RWPE2 (cell line): ENCODE data around the gene CASP4.

Experiments used
- ATAC-seq: fragments of 200-7000 bp; cut with Tn5 transposase; 3 replicates; pipeline ENCODE4 v1.9.1; 2021; ENCODE audit warnings: low read depth
- DNase-seq: peaks from one replicate; pipeline ENCODE4 v3.0.0-alpha.2; 2020; ENCODE audit warnings: low spot score
- H3K27ac ChIP-seq: fragments of 450-650 bp; 2 replicates; pipeline ENCODE4 v1.5.1; 2017; ENCODE audit warnings: mild to moderate bottlenecking; ENCODE audit not compliant: poor library complexity, severe bottlenecking
- H3K27me3 ChIP-seq: fragments of 250-450 bp; sonication (Bioruptor Pico); 2 replicates; pipeline ENCODE4 v1.5.1; 2021; ENCODE audit warnings: mild to moderate bottlenecking, moderate library complexity; ENCODE audit not compliant: insufficient read depth, poor library complexity, severe bottlenecking
- H3K36me3 ChIP-seq: fragments of 250-450 bp; sonication (Bioruptor Pico); 2 replicates; pipeline ENCODE4 v1.5.1; 2020; ENCODE audit warnings: low read depth, mild to moderate bottlenecking, moderate library complexity
- H3K4me1 ChIP-seq: fragments of 250-450 bp; sonication (Bioruptor Pico); 2 replicates; pipeline ENCODE4 v1.5.1; 2021; ENCODE audit warnings: mild to moderate bottlenecking, moderate library complexity; ENCODE audit not compliant: insufficient read depth, poor library complexity, severe bottlenecking
- H3K4me3 ChIP-seq: fragments of 250-450 bp; sonication (Bioruptor Pico); 2 replicates; pipeline ENCODE4 v1.5.1; 2021; ENCODE audit warnings: mild to moderate bottlenecking, moderate library complexity; ENCODE audit not compliant: severe bottlenecking
- H3K9me3 ChIP-seq: fragments of 250-450 bp; sonication (Bioruptor Pico); 2 replicates; pipeline ENCODE4 v1.5.1; 2021; ENCODE audit warnings: mild to moderate bottlenecking, moderate library complexity; ENCODE audit not compliant: severe bottlenecking
- CTCF ChIP-seq: fragments of 450-650 bp; IDR thresholded peaks from one replicate; pipeline ENCODE4 v1.5.1; 2017; ENCODE audit warnings: mild to moderate bottlenecking, moderate library complexity; ENCODE audit not compliant: poor library complexity, severe bottlenecking

Gene CASP4

GRCh38 chr11:104968355-104968855 lies at the start of gene CASP4:
Gene CASP4, minus strand, starts transcription at chr11:104968574. Its CDS starts 49 bp downstream, at chr11:104968525.
- Histone ChIP-seq H3K4me1 (peaks cover 27% of the 10 kb centered on the region), H3K27ac (peak within 1 kb of the TSS; percentile 89), H3K4me3 (peak within 1 kb of the TSS; percentile 48), H3K9me3 (no peaks in the 10 kb centered on the region), H3K27me3 (no peaks in the 10 kb centered on the region), H3K36me3 (peaks cover 22% of the 10 kb centered on the region)
- DNase-seq (no peak), ATAC-seq (peak; percentile 76)
- TF ChIP-seq CTCF: no peak

DNA sequence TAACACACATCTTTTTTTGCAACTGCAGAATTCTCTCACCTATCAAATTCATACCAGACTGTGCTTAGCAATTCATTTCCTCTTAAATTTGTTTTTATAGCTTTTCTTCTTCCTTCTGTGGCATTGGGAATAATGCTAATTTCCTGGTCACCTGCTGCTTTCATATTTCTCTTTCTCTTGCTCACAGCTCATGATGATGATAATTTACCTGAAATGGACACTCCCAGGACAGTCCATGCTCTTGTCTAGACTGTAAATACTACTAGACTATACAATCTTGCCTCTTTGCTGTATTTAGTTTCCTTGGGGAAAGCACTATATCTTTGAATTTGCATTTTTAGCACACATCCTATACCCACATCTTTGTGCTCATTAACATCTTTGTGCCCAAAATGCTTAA lies 39.1 kb upstream of the CASP4 start:
- Histone ChIP-seq H3K9me3 (no peaks in the 10 kb centered on the region), H3K4me1 (no peaks in the 10 kb centered on the region), H3K27me3 (no peaks in the 10 kb centered on the region), H3K4me3 (no peak overlapping the region), H3K36me3 (no peaks in the 10 kb centered on the region), H3K27ac (no peak overlapping the region)
- no peak for TF ChIP-seq CTCF
- DNase-seq: no peak
- no peak for ATAC-seq

DNA sequence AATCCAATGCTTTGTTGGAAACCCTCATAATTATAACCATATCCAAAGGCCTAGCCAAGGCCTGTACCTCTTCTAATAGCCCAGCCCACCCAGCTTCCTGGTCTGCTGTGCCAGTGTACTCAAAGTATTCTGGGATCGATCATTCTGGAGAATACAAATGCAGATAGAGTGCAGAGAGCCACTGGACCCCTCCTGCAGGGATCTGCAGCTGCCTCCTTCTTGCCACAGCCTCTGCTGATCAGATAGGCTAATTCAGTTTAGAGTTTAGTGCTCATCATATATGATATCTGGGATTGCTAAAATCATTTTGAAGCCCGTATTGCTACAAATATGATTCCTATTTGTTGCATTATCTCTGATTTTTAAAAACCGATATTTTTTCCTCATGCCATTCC lies 37.1 kb upstream of the CASP4 start:
- Histone ChIP-seq H3K27ac (no peak overlapping the region), H3K27me3 (no peaks in the 10 kb centered on the region), H3K4me1 (no peaks in the 10 kb centered on the region), H3K9me3 (no peaks in the 10 kb centered on the region), H3K36me3 (no peaks in the 10 kb centered on the region), H3K4me3 (no peak overlapping the region)
- ATAC-seq (no peak), DNase-seq (no peak)
- no peak for TF ChIP-seq CTCF

DNA sequence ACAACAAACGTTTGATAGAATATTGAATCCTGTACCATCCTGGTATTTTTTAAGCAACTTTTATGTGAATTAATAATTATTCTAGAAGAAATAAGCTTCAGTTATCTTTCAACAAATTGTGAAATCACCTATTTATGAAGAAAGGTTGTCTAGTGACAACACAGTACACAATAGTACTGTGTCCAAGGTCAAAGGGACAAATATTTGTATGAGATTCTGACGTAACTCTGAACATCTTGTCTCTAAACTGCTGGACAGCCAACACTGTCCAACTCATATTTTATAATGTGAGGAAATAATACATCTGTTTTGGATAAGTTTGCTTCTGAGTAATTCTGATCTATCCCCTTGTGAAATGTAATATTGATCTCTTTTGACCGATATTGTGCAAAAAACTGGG lies 35.6 kb upstream of the CASP4 start:
- H3K27me3 ChIP-seq: no peaks in the 10 kb centered on the region
- no peak overlapping the region for H3K27ac ChIP-seq
- no peak for DNase-seq
- H3K4me3 ChIP-seq: no peak overlapping the region
- no peak for TF ChIP-seq CTCF
- no peaks in the 10 kb centered on the region for H3K36me3 ChIP-seq
- no peak for ATAC-seq
- H3K9me3 ChIP-seq: no peaks in the 10 kb centered on the region
- H3K4me1 ChIP-seq: no peaks in the 10 kb centered on the region

DNA sequence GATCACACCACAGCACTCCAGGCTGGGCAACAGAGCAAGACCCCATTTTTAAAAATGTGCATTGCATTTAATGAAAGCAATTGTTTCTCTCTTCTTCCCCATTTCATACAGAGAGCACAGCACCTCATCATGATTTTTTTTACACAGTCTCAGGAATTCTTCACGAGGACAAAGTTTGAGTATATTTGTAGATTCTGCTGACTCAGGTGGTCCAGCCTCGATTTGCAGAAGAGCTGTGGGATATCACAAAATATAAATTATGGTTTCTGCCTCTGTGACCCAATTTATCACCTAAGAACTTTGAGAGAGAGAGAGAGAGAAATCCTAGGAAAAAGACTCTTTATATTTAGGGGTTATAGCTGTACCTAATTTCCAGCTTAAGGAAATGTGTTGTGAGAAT lies 34.8 kb upstream of the CASP4 start:
- no peak for ATAC-seq
- TF ChIP-seq CTCF: no peak
- no peaks in the 10 kb centered on the region for H3K27me3 ChIP-seq

More for the DNA sequence above, 34.8 kb upstream of the CASP4 start:
- no peaks in the 10 kb centered on the region for H3K9me3 ChIP-seq
- no peaks in the 10 kb centered on the region for H3K36me3 ChIP-seq
- no peaks in the 10 kb centered on the region for H3K4me1 ChIP-seq
- no peak overlapping the region for H3K27ac ChIP-seq
- no peak overlapping the region for H3K4me3 ChIP-seq
- no peak for DNase-seq
